Muscle of back (tissue), 10 donors: ENCODE results near the gene C2orf68. TPM values are rescaled to one million over a fixed set of nuclear protein-coding genes. Genes with fewer than 3 reads are reported as not detected.

Experiments used
- polyA plus RNA-seq, 10 donors: library from polyadenylated mRNA; unstranded; fragments of 120-200 nt; gene quantifications; one replicate each; pipeline ENCODE4 v1.2.1, GENCODE V29; 2013; ENCODE audit not compliant: insufficient read length in 10 of 10

The C2orf68 gene
- polyA plus RNA-seq, 10 donors = 35.9 to 51.2 (median 43.6) TPM

Other genes with a start within 250 kb of the C2orf68 start
- 10 to 100 TPM in 9 of 10 donors, 1 to 10 TPM in 1; 8.1 to 48.6 (median 20.4) TPM for gene CAPG, start 201.7 kb downstream of the C2orf68 start, polyA plus RNA-seq
- 1 to 10 TPM in 1 of 10 donors, under 1 TPM in 9; 0.21 to 1.2 (median 0.65) TPM for gene SH2D6, start 193.4 kb downstream of the C2orf68 start, polyA plus RNA-seq
- gene MAT2A, start 72.9 kb downstream of the C2orf68 start, polyA plus RNA-seq = 100 to 1,000 TPM; 153 to 268 (median 198) TPM
- 10 to 100 TPM; 20.0 to 26.3 (median 23.5) TPM for gene GGCX, start 50.6 kb downstream of the C2orf68 start, polyA plus RNA-seq
- 10 to 100 TPM in 9 of 10 donors, 1 to 10 TPM in 1; 8.0 to 18.6 (median 13.2) TPM for gene VAMP8, start 34.5 kb downstream of the C2orf68 start, polyA plus RNA-seq
- gene VAMP5, start 27.6 kb downstream of the C2orf68 start, polyA plus RNA-seq = 10 to 100 TPM; 27.2 to 48.3 (median 36.8) TPM
- gene RNF181, start 16.3 kb downstream of the C2orf68 start, polyA plus RNA-seq = 10 to 100 TPM; 51.6 to 66.6 (median 57.7) TPM
- gene TMEM150A, start 9.4 kb downstream of the C2orf68 start, polyA plus RNA-seq = 10 to 100 TPM in 2 of 10 donors, 1 to 10 TPM in 8; 7.5 to 12.6 (median 8.4) TPM
- gene USP39, start 4.1 kb upstream of the C2orf68 start, polyA plus RNA-seq = 10 to 100 TPM; 33.0 to 46.2 (median 42.5) TPM
- gene SFTPB, start 56.1 kb upstream of the C2orf68 start, polyA plus RNA-seq = under 1 TPM in 2 of 10 donors, not detected in 8; 0.08 TPM
- 1 to 10 TPM in 5 of 10 donors, under 1 TPM in 5; 0.50 to 3.6 (median 1.0) TPM for gene GNLY, start 82.3 kb upstream of the C2orf68 start, polyA plus RNA-seq
- gene ATOH8, start 141.9 kb upstream of the C2orf68 start, polyA plus RNA-seq = 10 to 100 TPM; 11.9 to 17.7 (median 16.2) TPM